ENCODE results near the gene IGSF8. TPM values are rescaled to one million over a fixed set of nuclear protein-coding genes. Genes with fewer than 3 reads are reported as not detected.

Gene IGSF8
- total RNA-seq, 1 donor from 2014 or later: 24.0 TPM

- TF ChIP-seq CTCF (IDR thresholded peaks at IDR 0.05): no peak
These were observed 19.3 kb upstream of the IGSF8 start for GRCh38 chr1:160117709-160118183.

GRCh38 chr1:160117300-160117699, 18.9 kb upstream of the IGSF8 start:
- DNase-seq (ENCODE audit: extremely low spot score, unreplicated experiment): no peak
- Mint-ChIP-seq H3K36me3 (ENCODE audit: unreplicated experiment) (no peaks in the 10 kb centered on the region), H3K4me3 (ENCODE audit: unreplicated experiment) (peak overlapping the region; percentile 3), H3K27me3 (ENCODE audit: unreplicated experiment) (peaks cover 46% of the 10 kb centered on the region), H3K27ac (ENCODE audit: unreplicated experiment) (no peak overlapping the region), H3K4me1 (ENCODE audit: unreplicated experiment) (peaks cover 31% of the 10 kb centered on the region), H3K9me3 (ENCODE audit: unreplicated experiment) (no peaks in the 10 kb centered on the region)
- no peak for TF ChIP-seq CTCF (IDR thresholded peaks at IDR 0.05)

More at GRCh38 chr1:160117709-160118183, 19.3 kb upstream of the IGSF8 start:
- no peak overlapping the region for H3K4me3 Mint-ChIP-seq (ENCODE audit: unreplicated experiment)
- DNase-seq (ENCODE audit: extremely low spot score, unreplicated experiment): no peak
- H3K36me3 Mint-ChIP-seq (ENCODE audit: unreplicated experiment): no peaks in the 10 kb centered on the region
- H3K27me3 Mint-ChIP-seq (ENCODE audit: unreplicated experiment): peaks cover 46% of the 10 kb centered on the region
- no peaks in the 10 kb centered on the region for H3K9me3 Mint-ChIP-seq (ENCODE audit: unreplicated experiment)
- H3K4me1 Mint-ChIP-seq (ENCODE audit: unreplicated experiment): peaks cover 26% of the 10 kb centered on the region
- H3K27ac Mint-ChIP-seq (ENCODE audit: unreplicated experiment): no peak overlapping the region

- Mint-ChIP-seq H3K4me3 (ENCODE audit: unreplicated experiment) (peak overlapping the region; percentile 14), H3K4me1 (ENCODE audit: unreplicated experiment) (peaks cover 35% of the 10 kb centered on the region), H3K9me3 (ENCODE audit: unreplicated experiment) (no peaks in the 10 kb centered on the region), H3K36me3 (ENCODE audit: unreplicated experiment) (no peaks in the 10 kb centered on the region), H3K27ac (ENCODE audit: unreplicated experiment) (no peak overlapping the region), H3K27me3 (ENCODE audit: unreplicated experiment) (peaks cover 48% of the 10 kb centered on the region)
- DNase-seq (ENCODE audit: extremely low spot score, unreplicated experiment): no peak
- TF ChIP-seq CTCF (IDR thresholded peaks at IDR 0.05): no peak
These were observed 18.1 kb upstream of the IGSF8 start for GRCh38 chr1:160116283-160117147.

- H3K36me3 Mint-ChIP-seq (ENCODE audit: unreplicated experiment): no peaks in the 10 kb centered on the region
- DNase-seq (ENCODE audit: extremely low spot score, unreplicated experiment): no peak
- peaks cover 50% of the 10 kb centered on the region for H3K27me3 Mint-ChIP-seq (ENCODE audit: unreplicated experiment)
- peaks cover 36% of the 10 kb centered on the region for H3K4me1 Mint-ChIP-seq (ENCODE audit: unreplicated experiment)
- peak within 1 kb of the TSS; percentile 18 for H3K4me3 Mint-ChIP-seq (ENCODE audit: unreplicated experiment)
- TF ChIP-seq CTCF (IDR thresholded peaks at IDR 0.05): no peak
- H3K9me3 Mint-ChIP-seq (ENCODE audit: unreplicated experiment): no peaks in the 10 kb centered on the region
- H3K27ac Mint-ChIP-seq (ENCODE audit: unreplicated experiment): no peak within 1 kb of the TSS
These were observed 17.3 kb upstream of the IGSF8 start, which contains the start of gene ATP1A2 for GRCh38 chr1:160115545-160116282. Gene ATP1A2, plus strand, starts transcription at chr1:160115759. Its CDS starts 103 bp downstream, at chr1:160115862.

GRCh38 chr1:160114085-160114484, 15.7 kb upstream of the IGSF8 start:
- Mint-ChIP-seq H3K4me3 (ENCODE audit: unreplicated experiment) (no peak overlapping the region), H3K36me3 (ENCODE audit: unreplicated experiment) (no peaks in the 10 kb centered on the region), H3K9me3 (ENCODE audit: unreplicated experiment) (no peaks in the 10 kb centered on the region), H3K27ac (ENCODE audit: unreplicated experiment) (no peak overlapping the region), H3K27me3 (ENCODE audit: unreplicated experiment) (peaks cover 59% of the 10 kb centered on the region), H3K4me1 (ENCODE audit: unreplicated experiment) (peaks cover 51% of the 10 kb centered on the region)
- no peak for DNase-seq (ENCODE audit: extremely low spot score, unreplicated experiment)
- no peak for TF ChIP-seq CTCF (IDR thresholded peaks at IDR 0.05)
